Measurements from ENCODE around the gene SDK2. TPM values are rescaled to one million over a fixed set of nuclear protein-coding genes. Genes with fewer than 3 reads are reported as not detected.

SDK2 gene
- total and polyA plus RNA-seq, 2 of the 8 experiments (the other 6 are each of a cell fraction or from before 2014, with no cell fraction given) = 3.9 to 4.1 TPM

DNA sequence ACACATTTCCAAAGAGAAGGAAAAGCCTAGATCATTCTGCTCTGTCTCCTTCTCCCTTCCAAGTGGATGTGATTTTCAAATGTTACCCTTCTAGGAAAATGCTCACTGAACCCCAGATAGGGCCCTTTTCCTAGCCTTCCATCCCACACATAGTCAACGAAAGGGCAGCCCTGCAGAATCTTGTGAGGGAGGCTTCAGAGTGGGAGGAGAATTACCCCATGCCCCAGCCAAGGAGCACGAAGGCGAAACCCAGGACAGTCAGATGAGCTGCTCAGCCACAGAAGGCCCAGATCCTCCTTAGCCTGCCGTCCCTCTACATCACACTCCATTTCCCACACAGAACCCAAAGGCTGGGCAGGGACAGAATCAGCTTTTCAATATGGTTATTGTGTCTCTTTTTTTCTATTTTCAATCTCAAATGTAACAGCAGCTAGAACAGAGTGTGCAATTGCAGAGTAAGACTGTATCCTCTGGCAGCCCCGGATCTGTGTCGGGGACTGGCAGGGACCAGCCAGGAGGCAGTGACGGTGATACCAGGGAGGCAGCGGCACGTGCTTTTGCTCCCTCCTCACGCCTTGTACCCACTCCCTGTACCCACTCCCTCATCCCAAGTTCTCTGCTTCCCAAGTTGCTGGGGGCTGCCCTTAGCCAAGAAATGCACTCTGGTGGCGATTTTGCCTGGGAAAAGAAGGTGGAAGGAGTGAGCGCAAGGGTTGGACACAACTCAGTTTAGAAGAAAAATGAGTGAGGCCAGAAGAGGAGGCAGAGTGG is 3.7 kb upstream of the SDK2 start:
- H2BK15ac ChIP-seq (ENCODE audit: low read length) = no peak overlapping the region
- no peak overlapping the region for H3K27ac ChIP-seq (ENCODE audit: low read depth, low read length)
- no peak overlapping the region for H2BK120ac ChIP-seq (replicated peaks; ENCODE audit: low read depth, low read length)
- ChIA-PET POLR2A (ENCODE audit: partially characterized antibody) (no interaction called here), CTCF (ENCODE audit: partially characterized antibody) (interaction anchor here (0.5 to 11.3 kb wide), 43 partner anchors 8 to 360 kb away, joined by 3 to 175 read pairs (median 6); no protein-coding TSS in a partner anchor)
- H2BK20ac ChIP-seq (ENCODE audit: low read length) = no peak overlapping the region
- no peak for FAIRE-seq
- no peaks in the 10 kb centered on the region for H3K9me3 ChIP-seq (ENCODE audit: insufficient read depth in 2 of 2, low read depth in 1 of 2, low read length in 1 of 2)
- H3K4me2 ChIP-seq (ENCODE audit: insufficient read depth in 1 of 2, low read depth in 2 of 2, low read length in 2 of 2) = no peak overlapping the region
- no peak overlapping the region for H3K9ac ChIP-seq (replicated peaks in 1 of 4; ENCODE audit: extremely low read depth in 1 of 4, low read depth in 3 of 4, low read length in 3 of 4)
- no peak overlapping the region for H3K4me3 ChIP-seq (ENCODE audit: extremely low read depth in 1 of 4, insufficient read depth in 2 of 4, low read depth in 3 of 4, low read length in 4 of 4)
- no peak overlapping the region for H4K5ac ChIP-seq (ENCODE audit: insufficient read length, low read depth, low read length)
- H3K56ac ChIP-seq (replicated peaks; ENCODE audit: insufficient read length, low read depth, low read length) = no peak overlapping the region
- H3K36me3 ChIP-seq (ENCODE audit: control insufficient read depth in 2 of 4, insufficient read depth in 4 of 4, low read length in 3 of 4) = no peaks in the 10 kb centered on the region
- peaks cover under 1 to 7% (median 3%) of the 10 kb centered on the region in 4 experiments for H3K4me1 ChIP-seq (replicated peaks in 1 of 4; ENCODE audit: control insufficient read depth in 3 of 4, insufficient read depth in 4 of 4, low read length in 3 of 4)
- H3K14ac ChIP-seq (ENCODE audit: insufficient read length) = no peak overlapping the region
- 89% methylated on average over 12 of the region's 12 CpGs; no CpG with 5 or more reads in 1 of the 2 experiments for whole genome bisulfite sequencing, 2 experiments (ENCODE audit: extremely low coverage in 1 of 2, insufficient coverage in 1 of 2, insufficient read length in 1 of 2, insufficient replicate concordance in 2 of 2, low coverage in 1 of 2, low lambda C conversion rate in 2 of 2, missing lambda C conversion rate in 1 of 2)
- peaks cover 0 to 29% (median 19%) of the 10 kb centered on the region in 4 experiments; a peak in 6 of 7 replicates for H3K27me3 ChIP-seq (replicated peaks in 1 of 4; ENCODE audit: control insufficient read depth in 3 of 4, extremely low read depth in 1 of 4, insufficient read depth in 3 of 4, low read length in 3 of 4)
- DNase-seq (ENCODE audit: low read depth in 1 of 2, low spot score in 2 of 2) = no peak
- no peaks in the 10 kb centered on the region for H3K79me2 ChIP-seq (ENCODE audit: control insufficient read depth in 1 of 2, insufficient read depth in 2 of 2, low read length in 2 of 2)
- peaks cover 14% of the 10 kb centered on the region; the same call in 1 of the 2 replicates for H3K23me2 ChIP-seq (ENCODE audit: low read depth, low read length)
- H3K18ac ChIP-seq (ENCODE audit: extremely low read depth, low read length) = no peak overlapping the region
- no peaks in the 10 kb centered on the region for H3K79me1 ChIP-seq (ENCODE audit: low read depth, low read length)
- no peak overlapping the region for H3K4ac ChIP-seq (replicated peaks; ENCODE audit: insufficient read length, low read depth, low read length)
- no peak overlapping the region for H3K23ac ChIP-seq (ENCODE audit: insufficient read length)
- H2BK5ac ChIP-seq (ENCODE audit: low read depth, low read length) = no peak overlapping the region
- H2AK5ac ChIP-seq (ENCODE audit: low read depth, low read length) = no peak overlapping the region
- H4K91ac ChIP-seq (replicated peaks; ENCODE audit: insufficient read length, low read length) = no peak overlapping the region
- no peak overlapping the region; the same call in 1 of the 2 replicates for H2BK12ac ChIP-seq (ENCODE audit: low read depth, low read length)
- no peak overlapping the region for H2AFZ ChIP-seq (ENCODE audit: low read length)
- no peaks in the 10 kb centered on the region for H4K20me1 ChIP-seq (replicated peaks in 1 of 2; ENCODE audit: control insufficient read depth in 1 of 2, insufficient read depth in 2 of 2, low read length in 2 of 2)
- no peak overlapping the region for H4K8ac ChIP-seq (ENCODE audit: extremely low read depth, insufficient read depth, low read length)
- TF ChIP-seq, protein P1, sequence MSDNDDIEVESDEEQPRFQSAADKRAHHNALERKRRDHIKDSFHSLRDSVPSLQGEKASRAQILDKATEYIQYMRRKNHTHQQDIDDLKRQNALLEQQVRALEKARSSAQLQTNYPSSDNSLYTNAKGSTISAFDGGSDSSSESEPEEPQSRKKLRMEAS (IDR thresholded peaks at IDR 0.05) = no peak
- TF ChIP-seq NANOG (IDR thresholded peaks at IDR 0.05; ENCODE audit: insufficient read depth, low read depth, low read length, poor library complexity, severe bottlenecking) (no peak), RNF2 (IDR thresholded peaks at IDR 0.05; ENCODE audit: borderline replicate concordance, low read depth, low read length, missing control alignments, poor library complexity, severe bottlenecking) (no peak), SIX5 (IDR thresholded peaks at IDR 0.05; ENCODE audit: low read depth, low read length) (no peak), GABPA (IDR thresholded peaks at IDR 0.05; ENCODE audit: borderline replicate concordance, insufficient read depth, low read length) (no peak), PHF8 (conservative IDR thresholded peaks at IDR 0.05; ENCODE audit: low read depth, low read length) (no peak), SUZ12 (IDR thresholded peaks at IDR 0.05; ENCODE audit: low read length) (no peak), SP4 (IDR thresholded peaks at IDR 0.05; ENCODE audit: low read length) (no peak), SRF (IDR thresholded peaks at IDR 0.05; ENCODE audit: low read depth, low read length) (no peak), POU5F1 (IDR thresholded peaks at IDR 0.05; ENCODE audit: low read depth, low read length) (no peak), FOSL1 (IDR thresholded peaks at IDR 0.05; ENCODE audit: insufficient read depth, low read depth, low read length) (no peak)
